Coronary artery (tissue), 2 donors: Measurements from ENCODE around the gene PADI6.
A peak's percentile ranks its signal among the peaks of the same experiment; 100 is the strongest.
"Not testable (repeated sequence)": the region's sequence is repeated elsewhere in the genome, so short reads cannot be mapped to it uniquely, and the experiment has no call there.

ENCODE experiments used
- DNase-seq: peaks from one replicate; pipeline ENCODE4 v3.0.0-alpha.2; 2017; ENCODE audit warnings: low spot score
- H3K27ac ChIP-seq, 2 donors: fragments of 200-600 bp; sonication (generic); one replicate each; pipeline ENCODE4 v1.5.1; 2016 to 2019
- H3K4me3 ChIP-seq: fragments of 200-600 bp; sonication (generic); 2 replicates; pipeline ENCODE4 v1.5.1; 2016; ENCODE audit warnings: mild to moderate bottlenecking, moderate library complexity
- CTCF ChIP-seq: fragments of 200-600 bp; sonication (generic); IDR thresholded peaks from one replicate; pipeline ENCODE4 v1.5.1; 2019; ENCODE audit warnings: antibody characterized with exemption

PADI6 gene

GRCh38 chr1:17404034-17404684, 32.2 kb downstream of the PADI6 start:
- Histone ChIP-seq H3K4me3 (no peak overlapping the region), H3K27ac (no peak overlapping the region)
- DNase-seq = no peak
- no peak for TF ChIP-seq CTCF

- Histone ChIP-seq H3K27ac (no peak overlapping the region), H3K4me3 (no peak overlapping the region)
- TF ChIP-seq CTCF = no peak
- no peak for DNase-seq
Measured at GRCh38 chr1:17404820-17405219, 32.8 kb downstream of the PADI6 start.

GRCh38 chr1:17405898-17406759, 34.1 kb downstream of the PADI6 start:
- Histone ChIP-seq H3K4me3 (no peak overlapping the region), H3K27ac (no peak overlapping the region)
- TF ChIP-seq CTCF = peak; percentile 27
- no peak for DNase-seq

- H3K27ac ChIP-seq, H3K4me3 ChIP-seq, DNase-seq: not testable (repeated sequence)
Measured at GRCh38 chr1:17406760-17407475, 34.9 kb downstream of the PADI6 start.

- H3K27ac ChIP-seq, H3K4me3 ChIP-seq, DNase-seq: not testable (repeated sequence)
Measured at GRCh38 chr1:17407786-17408514, 36.0 kb downstream of the PADI6 start.

GRCh38 chr1:17409391-17409811, 37.4 kb downstream of the PADI6 start:
- DNase-seq = no peak
- TF ChIP-seq CTCF = no peak
- Histone ChIP-seq H3K4me3 (no peak overlapping the region), H3K27ac (no peak overlapping the region)

GRCh38 chr1:17412093-17412870, 40.3 kb downstream of the PADI6 start:
- TF ChIP-seq CTCF = no peak
- Histone ChIP-seq H3K4me3 (no peak overlapping the region), H3K27ac (no peak overlapping the region)
- DNase-seq = no peak
